HepG2 (cell line): ENCODE data around the gene SERPINF2. TPM values are rescaled to one million over a fixed set of nuclear protein-coding genes. Genes with fewer than 3 reads are reported as not detected.
A peak's percentile ranks its signal among the peaks of the same experiment; 100 is the strongest.

Experiments used
- ARNT2 ChIP-seq: sonication (generic); formaldehyde crosslinking; IDR thresholded peaks from 2 replicates; pipeline ENCODE4 v1.8.0; 2022; ENCODE audit warnings: mild to moderate bottlenecking, low read depth, missing genetic modification reagents, moderate library complexity
- CBX2 ChIP-seq, 2 experiments: fragments of 200-600 bp in 1 of 2; sonication (generic); formaldehyde crosslinking in 1 of 2; IDR thresholded peaks; 2 replicates each; pipeline versions ENCODE4 v1.7.0 to v1.8.1; 2018 to 2022; ENCODE audit warnings: low read depth in 2 of 2, low read length in 1 of 2, mild to moderate bottlenecking in 1 of 2, missing genetic modification reagents in 1 of 2
- HDAC2 ChIP-seq: sonication (generic); formaldehyde crosslinking; IDR thresholded peaks from 2 replicates; pipeline ENCODE4 v1.4.0; 2020; ENCODE audit warnings: missing genetic modification reagents
- HOXA7 ChIP-seq: sonication (generic); formaldehyde crosslinking; IDR thresholded peaks from 2 replicates; pipeline ENCODE4 v1.8.1; 2022; ENCODE audit warnings: mild to moderate bottlenecking, missing genetic modification reagents, moderate library complexity
- NBN ChIP-seq: fragments of 450-650 bp; conservative IDR thresholded peaks from 2 replicates; pipeline ENCODE4 v1.6.1; 2017
- POLR2AphosphoS5 ChIP-seq: IDR thresholded peaks from 2 replicates; pipeline ENCODE4 v1.6.1; 2012; ENCODE audit warnings: low read depth, low read length
- SMYD3 ChIP-seq: sonication (generic); formaldehyde crosslinking; IDR thresholded peaks from 2 replicates; pipeline ENCODE4 v1.8.1; 2023; ENCODE audit warnings: mild to moderate bottlenecking, missing genetic modification reagents
- XRCC5 ChIP-seq: fragments of 200-400 bp; formaldehyde crosslinking; optimal IDR thresholded peaks from 2 replicates; pipeline ENCODE3; 2017; ENCODE audit warnings: mild to moderate bottlenecking, low read length
- ZFX ChIP-seq: sonication (generic); formaldehyde crosslinking; IDR thresholded peaks from 2 replicates; pipeline ENCODE4 v1.4.0; 2020; ENCODE audit warnings: mild to moderate bottlenecking, low read depth, missing genetic modification reagents, moderate library complexity
- ZNF24 ChIP-seq: fragments of 450-650 bp; IDR thresholded peaks from 2 replicates; pipeline ENCODE4 v1.6.1; 2017; ENCODE audit warnings: antibody characterized with exemption, mild to moderate bottlenecking
- ZNF292 ChIP-seq: sonication (generic); formaldehyde crosslinking; IDR thresholded peaks from 2 replicates; pipeline ENCODE4 v1.8.1; 2022; ENCODE audit warnings: mild to moderate bottlenecking, low read depth, missing genetic modification reagents, borderline replicate concordance
- ZNF605 ChIP-seq: sonication (generic); formaldehyde crosslinking; IDR thresholded peaks from 2 replicates; pipeline ENCODE4 v1.8.0; 2022; ENCODE audit warnings: mild to moderate bottlenecking, missing genetic modification reagents
- ZNF775 ChIP-seq: sonication (generic); formaldehyde crosslinking; IDR thresholded peaks from 2 replicates; pipeline ENCODE4 v1.4.0; 2020; ENCODE audit warnings: missing genetic modification reagents, mild to moderate bottlenecking, moderate library complexity, borderline replicate concordance
- polyA plus RNA-seq, 8 experiments: library from polyadenylated mRNA; depleted of rRNA in 3 of 8; stranded (reverse) in 7 of 8; unstranded in 1 of 8; fragments of >200 nt; fragmentation: Illumina TruSeq in 4 of 8; extraction: Trizol in 4 of 8; gene quantifications; 2 replicates each; pipeline versions ENCODE4 v1.2.1 to v1.2.3, GENCODE V29; 2011 to 2016; ENCODE audit warnings: low read depth in 4 of 8, missing spikeins in 1 of 8, mixed read lengths in 1 of 8; ENCODE audit not compliant: insufficient read depth in 1 of 8
- total RNA-seq, 5 experiments: library from RNA; depleted of rRNA; stranded (reverse); fragments of >200 nt; fragmentation: Illumina TruSeq; extraction: Trizol; gene quantifications; 2 replicates each; pipeline ENCODE4 v1.2.3, GENCODE V29; 2016; ENCODE audit warnings: low read depth in 1 of 5
- TF ChIP-seq, protein P1 (sequence below): sonication (generic); formaldehyde crosslinking; IDR thresholded peaks from 2 replicates; pipeline ENCODE4 v1.4.0; 2020; ENCODE audit warnings: low read depth, missing genetic modification reagents
- TF ChIP-seq, protein P2 (sequence below): sonication (generic); formaldehyde crosslinking; IDR thresholded peaks from 2 replicates; pipeline ENCODE4 v1.9.0; 2021; ENCODE audit warnings: missing genetic modification reagents, borderline replicate concordance
- TF ChIP-seq, protein P3 (sequence below): sonication (generic); formaldehyde crosslinking; IDR thresholded peaks from 2 replicates; pipeline ENCODE4 v1.5.1; 2020; ENCODE audit warnings: mild to moderate bottlenecking, missing genetic modification reagents, moderate library complexity
- TF ChIP-seq, protein P4 (sequence below): sonication (generic); formaldehyde crosslinking; IDR thresholded peaks from 2 replicates; pipeline ENCODE4 v1.8.1; 2023; ENCODE audit warnings: mild to moderate bottlenecking, moderate library complexity, missing genetic modification reagents

SERPINF2 gene
- total and polyA plus RNA-seq, 2 of the 13 experiments (the other 11 are each of a cell fraction or from before 2014, with no cell fraction given) = 309 to 548 TPM

DNA sequence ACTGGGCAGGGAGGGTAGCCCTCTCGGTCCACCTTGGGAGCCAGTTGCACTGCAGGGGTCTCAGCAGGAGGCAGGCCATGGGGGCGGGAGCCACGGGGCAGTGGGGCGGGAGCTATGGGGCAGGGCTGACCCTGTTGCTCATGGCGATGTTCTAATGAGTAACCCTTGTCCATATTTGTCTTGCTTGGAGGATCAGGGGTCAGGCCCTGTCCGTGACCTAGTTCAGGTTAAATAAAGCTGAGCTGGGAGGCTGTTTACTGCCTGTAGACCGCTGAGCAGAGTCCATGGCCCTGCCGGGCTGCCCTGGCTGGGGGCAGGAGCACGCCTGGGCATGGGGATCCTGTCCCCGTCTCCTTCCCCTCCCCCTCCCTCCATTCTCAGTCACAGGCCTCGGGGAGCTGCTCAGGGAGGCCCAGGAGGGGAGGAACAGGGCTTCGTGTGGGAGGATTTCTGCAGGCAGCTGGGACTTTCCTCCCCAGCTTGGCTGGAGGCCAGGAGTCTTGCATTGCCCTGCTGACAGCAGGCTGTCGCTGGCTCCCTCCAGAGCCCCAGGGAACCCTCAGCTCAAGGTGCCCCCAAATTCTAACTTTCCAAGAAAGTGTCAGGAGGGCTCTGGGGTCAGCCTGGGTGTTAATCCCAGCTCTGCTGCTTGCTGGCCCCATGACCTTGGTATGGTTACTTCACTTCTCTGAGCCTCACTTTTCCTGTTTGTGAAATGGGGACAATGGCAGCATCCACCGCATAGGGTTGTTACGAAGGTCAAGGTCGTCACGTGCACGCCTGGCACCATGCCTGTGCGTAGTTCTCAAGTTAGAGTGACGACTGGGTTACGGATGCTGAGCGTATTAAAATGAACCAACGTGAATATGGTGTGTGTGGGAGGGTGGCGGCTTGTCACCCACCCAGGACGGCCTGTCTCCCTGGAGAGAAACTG lies 6.1 kb upstream of the SERPINF2 start (continued):
- TF ChIP-seq HDAC2 (CRISPR knock-in tag) = peak; percentile 96
- TF ChIP-seq ZFX (CRISPR knock-in tag) = peak; percentile 87
- TF ChIP-seq NBN = no peak
- TF ChIP-seq, protein P1, sequence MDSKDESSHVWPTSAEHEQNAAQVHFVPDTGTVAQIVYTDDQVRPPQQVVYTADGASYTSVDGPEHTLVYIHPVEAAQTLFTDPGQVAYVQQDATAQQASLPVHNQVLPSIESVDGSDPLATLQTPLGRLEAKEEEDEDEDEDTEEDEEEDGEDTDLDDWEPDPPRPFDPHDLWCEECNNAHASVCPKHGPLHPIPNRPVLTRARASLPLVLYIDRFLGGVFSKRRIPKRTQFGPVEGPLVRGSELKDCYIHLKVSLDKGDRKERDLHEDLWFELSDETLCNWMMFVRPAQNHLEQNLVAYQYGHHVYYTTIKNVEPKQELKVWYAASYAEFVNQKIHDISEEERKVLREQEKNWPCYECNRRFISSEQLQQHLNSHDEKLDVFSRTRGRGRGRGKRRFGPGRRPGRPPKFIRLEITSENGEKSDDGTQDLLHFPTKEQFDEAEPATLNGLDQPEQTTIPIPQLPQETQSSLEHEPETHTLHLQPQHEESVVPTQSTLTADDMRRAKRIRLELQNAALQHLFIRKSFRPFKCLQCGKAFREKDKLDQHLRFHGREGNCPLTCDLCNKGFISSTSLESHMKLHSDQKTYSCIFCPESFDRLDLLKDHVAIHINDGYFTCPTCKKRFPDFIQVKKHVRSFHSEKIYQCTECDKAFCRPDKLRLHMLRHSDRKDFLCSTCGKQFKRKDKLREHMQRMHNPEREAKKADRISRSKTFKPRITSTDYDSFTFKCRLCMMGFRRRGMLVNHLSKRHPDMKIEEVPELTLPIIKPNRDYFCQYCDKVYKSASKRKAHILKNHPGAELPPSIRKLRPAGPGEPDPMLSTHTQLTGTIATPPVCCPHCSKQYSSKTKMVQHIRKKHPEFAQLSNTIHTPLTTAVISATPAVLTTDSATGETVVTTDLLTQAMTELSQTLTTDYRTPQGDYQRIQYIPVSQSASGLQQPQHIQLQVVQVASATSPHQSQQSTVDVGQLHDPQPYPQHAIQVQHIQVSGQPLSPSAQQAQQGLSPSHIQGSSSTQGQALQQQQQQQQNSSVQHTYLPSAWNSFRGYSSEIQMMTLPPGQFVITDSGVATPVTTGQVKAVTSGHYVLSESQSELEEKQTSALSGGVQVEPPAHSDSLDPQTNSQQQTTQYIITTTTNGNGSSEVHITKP = 0 out of 2 replicates have a peak, but pooled peaks have one; percentile 40
- TF ChIP-seq, protein P2, sequence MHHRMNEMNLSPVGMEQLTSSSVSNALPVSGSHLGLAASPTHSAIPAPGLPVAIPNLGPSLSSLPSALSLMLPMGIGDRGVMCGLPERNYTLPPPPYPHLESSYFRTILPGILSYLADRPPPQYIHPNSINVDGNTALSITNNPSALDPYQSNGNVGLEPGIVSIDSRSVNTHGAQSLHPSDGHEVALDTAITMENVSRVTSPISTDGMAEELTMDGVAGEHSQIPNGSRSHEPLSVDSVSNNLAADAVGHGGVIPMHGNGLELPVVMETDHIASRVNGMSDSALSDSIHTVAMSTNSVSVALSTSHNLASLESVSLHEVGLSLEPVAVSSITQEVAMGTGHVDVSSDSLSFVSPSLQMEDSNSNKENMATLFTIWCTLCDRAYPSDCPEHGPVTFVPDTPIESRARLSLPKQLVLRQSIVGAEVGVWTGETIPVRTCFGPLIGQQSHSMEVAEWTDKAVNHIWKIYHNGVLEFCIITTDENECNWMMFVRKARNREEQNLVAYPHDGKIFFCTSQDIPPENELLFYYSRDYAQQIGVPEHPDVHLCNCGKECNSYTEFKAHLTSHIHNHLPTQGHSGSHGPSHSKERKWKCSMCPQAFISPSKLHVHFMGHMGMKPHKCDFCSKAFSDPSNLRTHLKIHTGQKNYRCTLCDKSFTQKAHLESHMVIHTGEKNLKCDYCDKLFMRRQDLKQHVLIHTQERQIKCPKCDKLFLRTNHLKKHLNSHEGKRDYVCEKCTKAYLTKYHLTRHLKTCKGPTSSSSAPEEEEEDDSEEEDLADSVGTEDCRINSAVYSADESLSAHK (CRISPR knock-in tag) = no peak
- TF ChIP-seq, protein P3, sequence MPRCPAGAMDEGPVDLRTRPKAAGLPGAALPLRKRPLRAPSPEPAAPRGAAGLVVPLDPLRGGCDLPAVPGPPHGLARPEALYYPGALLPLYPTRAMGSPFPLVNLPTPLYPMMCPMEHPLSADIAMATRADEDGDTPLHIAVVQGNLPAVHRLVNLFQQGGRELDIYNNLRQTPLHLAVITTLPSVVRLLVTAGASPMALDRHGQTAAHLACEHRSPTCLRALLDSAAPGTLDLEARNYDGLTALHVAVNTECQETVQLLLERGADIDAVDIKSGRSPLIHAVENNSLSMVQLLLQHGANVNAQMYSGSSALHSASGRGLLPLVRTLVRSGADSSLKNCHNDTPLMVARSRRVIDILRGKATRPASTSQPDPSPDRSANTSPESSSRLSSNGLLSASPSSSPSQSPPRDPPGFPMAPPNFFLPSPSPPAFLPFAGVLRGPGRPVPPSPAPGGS (CRISPR knock-in tag) = peak; percentile 81; the same call in 1 of the 2 replicates
- peak; percentile 67; the same call in 1 of the 2 replicates for TF ChIP-seq ZNF605 (CRISPR knock-in tag)
- 0 out of 2 replicates have a peak, but pooled peaks have one; percentile 50 for TF ChIP-seq POLR2AphosphoS5
- peak; percentile 42; the same call in 1 of the 2 replicates for TF ChIP-seq SMYD3
- TF ChIP-seq XRCC5 = peak; percentile 82
- TF ChIP-seq ARNT2 (CRISPR knock-in tag) = no peak; the same call in none of the 2 replicates
- TF ChIP-seq ZNF775 (CRISPR knock-in tag) = no peak; the same call in 1 of the 2 replicates
- no peak for TF ChIP-seq CBX2 (IDR thresholded peaks at IDR 0.05; ENCODE audit: low read depth, low read length)
- TF ChIP-seq CBX2 (CRISPR knock-in tag; IDR thresholded peaks at IDR 0.05; ENCODE audit: low read depth) = no peak
- TF ChIP-seq, protein P4, sequence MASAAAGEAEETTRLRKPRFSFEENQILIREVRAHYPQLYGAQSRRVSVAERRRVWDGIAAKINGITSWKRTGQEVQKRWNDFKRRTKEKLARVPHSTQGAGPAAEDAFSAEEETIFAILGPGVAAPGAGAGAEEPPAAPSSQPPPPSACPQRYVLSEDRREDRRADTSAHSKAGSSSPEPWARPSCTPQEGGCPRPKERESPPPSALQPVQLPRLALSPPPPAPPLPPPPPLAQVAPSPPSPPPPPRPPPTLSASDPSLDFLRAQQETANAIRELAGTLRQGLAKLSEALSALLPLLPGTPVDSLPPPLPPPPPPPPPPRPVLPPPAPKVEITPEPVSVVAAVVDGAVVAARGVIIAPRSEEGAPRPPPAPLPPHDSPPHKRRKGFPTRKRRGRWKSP (CRISPR knock-in tag) = peak; percentile 90
- TF ChIP-seq HOXA7 (CRISPR knock-in tag) = no peak
- peak; percentile 92; the same call in 1 of the 2 replicates for TF ChIP-seq ZNF292 (CRISPR knock-in tag)
- 0 out of 2 replicates have a peak, but pooled peaks have one; percentile 8 for TF ChIP-seq ZNF24
